GM10266 (cell line): Measurements from ENCODE around the gene PASK.

Source experiments
- DNase-seq: peaks from one replicate; pipeline ENCODE4 v3.0.0; 2012; ENCODE audit errors: extremely low spot score
- CTCF ChIP-seq: IDR thresholded peaks from 2 replicates; pipeline ENCODE4 v1.5.1; 2012; ENCODE audit warnings: mild to moderate bottlenecking, low read depth; ENCODE audit not compliant: control insufficient read depth, insufficient read depth; ENCODE audit errors: missing control alignments

PASK gene

DNA sequence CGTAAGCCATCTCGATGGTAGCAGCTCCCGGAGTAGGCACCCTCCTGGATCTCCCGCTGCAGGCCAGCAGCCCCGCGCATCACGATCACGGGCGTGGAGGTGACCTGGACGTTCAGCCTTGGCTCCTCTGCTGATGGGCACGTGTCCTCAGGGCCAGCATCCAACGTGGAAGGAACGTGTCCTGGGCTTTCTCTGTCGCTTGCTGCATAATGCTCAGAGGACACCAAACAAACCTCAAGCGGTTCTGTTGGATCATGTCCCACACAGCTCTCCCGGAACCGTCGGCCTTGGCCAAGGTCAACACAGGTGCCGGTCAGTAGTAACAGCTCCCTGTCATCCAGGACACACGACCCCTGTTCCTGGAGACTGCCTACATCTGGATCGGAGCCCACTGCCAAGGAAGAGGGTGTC is 23.1 kb downstream of the PASK start:
- no peak for DNase-seq
- no peak for TF ChIP-seq CTCF

DNA sequence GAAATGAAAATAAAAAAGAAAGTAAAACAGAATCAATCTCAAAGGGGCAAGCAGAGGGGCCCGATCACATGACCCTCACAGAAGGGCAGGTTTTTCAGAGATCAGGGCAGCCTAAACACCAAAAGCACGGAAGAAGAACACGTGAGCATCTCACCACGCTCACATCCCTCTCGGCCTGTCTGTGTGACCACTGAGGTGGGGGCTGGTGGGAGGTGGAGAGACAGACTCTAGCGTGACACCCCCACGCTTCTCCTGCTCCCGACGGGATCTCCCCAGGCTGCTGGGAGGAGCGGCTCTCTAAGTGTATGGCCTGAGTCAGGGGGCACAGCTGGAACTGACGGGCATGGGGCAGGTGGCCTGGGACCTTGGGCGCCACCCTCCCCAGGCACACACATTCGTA is 23.6 kb downstream of the PASK start:
- DNase-seq = peak; percentile 54
- TF ChIP-seq CTCF = no peak

GRCh38 chr2:241123816-241124536 is 25.3 kb downstream of the PASK start:
- no peak for DNase-seq
- TF ChIP-seq CTCF = no peak

- TF ChIP-seq CTCF = no peak
- no peak for DNase-seq
These were observed 26.8 kb downstream of the PASK start for GRCh38 chr2:241122376-241123002.

GRCh38 chr2:241121008-241121407 is 28.3 kb downstream of the PASK start:
- DNase-seq = no peak

GRCh38 chr2:241120440-241120839 is 28.8 kb downstream of the PASK start:
- TF ChIP-seq CTCF = no peak
- DNase-seq = no peak

More at GRCh38 chr2:241121008-241121407, 28.3 kb downstream of the PASK start:
- TF ChIP-seq CTCF = no peak
